ENCODE data around the gene OSBPL9.
"Not testable (repeated sequence)": the region's sequence is repeated elsewhere in the genome, so short reads cannot be mapped to it uniquely, and the experiment has no call there.

OSBPL9 gene

GRCh38 chr1:51799372-51799771, 182.5 kb downstream of the OSBPL9 start:
- H3K9ac ChIP-seq (ENCODE audit: low read length): no peak overlapping the region
- H3K79me2 ChIP-seq (ENCODE audit: insufficient read depth, low read length): no peaks in the 10 kb centered on the region
- H3K4me2 ChIP-seq (ENCODE audit: low read length): no peak overlapping the region
- no peaks in the 10 kb centered on the region for H3K27me3 ChIP-seq (ENCODE audit: insufficient read depth, low read length)
- peaks cover 85% of the 10 kb centered on the region for H3K36me3 ChIP-seq (ENCODE audit: insufficient read depth, low read length)
- H3K4me1 ChIP-seq (ENCODE audit: insufficient read depth, low read length, severe bottlenecking): no peaks in the 10 kb centered on the region
- no peaks in the 10 kb centered on the region for H3K9me3 ChIP-seq (ENCODE audit: low read length)
- H3K27ac ChIP-seq (ENCODE audit: low read depth, low read length, poor library complexity, severe bottlenecking): no peak overlapping the region
- H4K20me1 ChIP-seq (ENCODE audit: insufficient read depth, low read length): no peaks in the 10 kb centered on the region
- no peak overlapping the region for H3K4me3 ChIP-seq (ENCODE audit: low read depth, low read length, poor library complexity, severe bottlenecking)
- no peaks in the 10 kb centered on the region for H3F3A ChIP-seq (ENCODE audit: insufficient read depth, low read length)
- no peak overlapping the region for H2AFZ ChIP-seq (ENCODE audit: low read length)
- TF ChIP-seq EZH2 (IDR thresholded peaks at IDR 0.05; ENCODE audit: borderline replicate concordance, low read length): no peak
- no peak for TF ChIP-seq CTCF (IDR thresholded peaks at IDR 0.05; ENCODE audit: low read length)
- no peaks in the 10 kb centered on the region for H3K9me2 ChIP-seq (ENCODE audit: low read depth, low read length)

- Histone ChIP-seq H3K79me2 (ENCODE audit: insufficient read depth, low read length) (no peaks in the 10 kb centered on the region), H3K9me2 (ENCODE audit: low read depth, low read length) (no peaks in the 10 kb centered on the region), H3F3A (ENCODE audit: insufficient read depth, low read length) (no peaks in the 10 kb centered on the region), H3K9me3 (ENCODE audit: low read length) (no peaks in the 10 kb centered on the region), H4K20me1 (ENCODE audit: insufficient read depth, low read length) (no peaks in the 10 kb centered on the region), H2AFZ (ENCODE audit: low read length) (no peak overlapping the region), H3K27me3 (ENCODE audit: insufficient read depth, low read length) (no peaks in the 10 kb centered on the region), H3K9ac (ENCODE audit: low read length) (no peak overlapping the region), H3K27ac (ENCODE audit: low read depth, low read length, poor library complexity, severe bottlenecking) (no peak overlapping the region), H3K36me3 (ENCODE audit: insufficient read depth, low read length) (peaks cover 87% of the 10 kb centered on the region; the same call in 1 of the 2 replicates), H3K4me2 (ENCODE audit: low read length) (no peak overlapping the region), H3K4me3 (ENCODE audit: low read depth, low read length, poor library complexity, severe bottlenecking) (no peak overlapping the region), H3K4me1 (ENCODE audit: insufficient read depth, low read length, severe bottlenecking) (peaks cover 9% of the 10 kb centered on the region)
- TF ChIP-seq CTCF (IDR thresholded peaks at IDR 0.05; ENCODE audit: low read length) (no peak), EZH2 (IDR thresholded peaks at IDR 0.05; ENCODE audit: borderline replicate concordance, low read length) (no peak)
Observed at GRCh38 chr1:51814513-51814912, 197.6 kb downstream of the OSBPL9 start.

DNA sequence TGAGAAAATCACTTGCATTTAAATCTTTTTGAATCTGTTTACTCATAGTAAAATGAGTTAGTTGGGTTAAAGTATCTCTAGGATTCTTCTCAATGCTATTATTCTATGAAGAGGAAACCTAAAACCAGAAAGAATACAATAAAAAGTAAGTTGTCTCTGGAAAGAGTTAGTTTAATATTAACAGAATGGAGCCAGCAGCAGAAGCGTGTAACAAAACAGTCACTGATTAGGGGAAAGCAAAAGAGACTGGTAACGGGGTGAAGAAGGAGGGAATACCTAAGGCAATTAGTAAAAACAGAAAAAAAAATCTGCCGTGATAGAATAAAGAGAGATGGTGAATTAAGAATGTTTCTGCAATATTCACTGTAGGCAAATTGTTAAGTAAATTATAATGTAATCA, 201.6 kb downstream of the OSBPL9 start:
- no peaks in the 10 kb centered on the region for H3K27me3 ChIP-seq (ENCODE audit: insufficient read depth, low read length)
- H3K79me2 ChIP-seq (ENCODE audit: insufficient read depth, low read length): no peaks in the 10 kb centered on the region
- no peak overlapping the region for H3K27ac ChIP-seq (ENCODE audit: low read depth, low read length, poor library complexity, severe bottlenecking)
- H2AFZ ChIP-seq (ENCODE audit: low read length): no peak overlapping the region
- H3K9ac ChIP-seq (ENCODE audit: low read length): no peak overlapping the region
- H3K9me2 ChIP-seq (ENCODE audit: low read depth, low read length): no peaks in the 10 kb centered on the region
- no peaks in the 10 kb centered on the region for H3F3A ChIP-seq (ENCODE audit: insufficient read depth, low read length)
- H4K20me1 ChIP-seq (ENCODE audit: insufficient read depth, low read length): no peaks in the 10 kb centered on the region
- no peaks in the 10 kb centered on the region for H3K9me3 ChIP-seq (ENCODE audit: low read length)
- TF ChIP-seq EZH2 (IDR thresholded peaks at IDR 0.05; ENCODE audit: borderline replicate concordance, low read length) (no peak), CTCF (IDR thresholded peaks at IDR 0.05; ENCODE audit: low read length) (no peak)
- no peak overlapping the region for H3K4me3 ChIP-seq (ENCODE audit: low read depth, low read length, poor library complexity, severe bottlenecking)
- H3K36me3 ChIP-seq (ENCODE audit: insufficient read depth, low read length): peaks cover 88% of the 10 kb centered on the region; the same call in 1 of the 2 replicates
- H3K4me2 ChIP-seq (ENCODE audit: low read length): no peak overlapping the region
- peaks cover 9% of the 10 kb centered on the region for H3K4me1 ChIP-seq (ENCODE audit: insufficient read depth, low read length, severe bottlenecking)

DNA sequence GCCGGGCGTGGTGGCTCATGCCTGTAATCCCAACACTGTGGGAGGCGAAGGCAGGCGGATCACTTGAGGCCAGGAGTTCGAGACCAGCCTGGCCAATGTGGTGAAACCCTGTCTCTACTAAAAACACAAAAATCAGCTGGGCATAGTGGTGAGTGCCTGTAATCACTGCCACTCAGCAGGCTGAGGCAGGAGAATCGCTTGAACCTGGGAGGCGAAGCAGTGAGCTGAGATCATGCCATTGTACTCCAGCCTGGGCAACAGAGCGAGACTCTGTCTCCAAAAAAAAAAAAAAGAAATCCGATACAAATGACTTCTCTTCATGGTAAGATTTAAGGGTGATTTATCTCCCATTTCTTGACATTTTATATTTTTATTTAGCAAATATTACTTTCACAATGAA, 202.1 kb downstream of the OSBPL9 start:
- not testable (repeated sequence) for H3K9me3 ChIP-seq (ENCODE audit: low read length); H3K4me3 ChIP-seq (ENCODE audit: low read depth, low read length, poor library complexity, severe bottlenecking); H3F3A ChIP-seq (ENCODE audit: insufficient read depth, low read length); H3K4me1 ChIP-seq (ENCODE audit: insufficient read depth, low read length, severe bottlenecking); H3K27me3 ChIP-seq (ENCODE audit: insufficient read depth, low read length); H3K9me2 ChIP-seq (ENCODE audit: low read depth, low read length); H2AFZ ChIP-seq (ENCODE audit: low read length); H4K20me1 ChIP-seq (ENCODE audit: insufficient read depth, low read length); H3K27ac ChIP-seq (ENCODE audit: low read depth, low read length, poor library complexity, severe bottlenecking); H3K9ac ChIP-seq (ENCODE audit: low read length); H3K4me2 ChIP-seq (ENCODE audit: low read length); H3K79me2 ChIP-seq (ENCODE audit: insufficient read depth, low read length)
- peaks cover 86% of the 10 kb centered on the region; the same call in 1 of the 2 replicates for H3K36me3 ChIP-seq (ENCODE audit: insufficient read depth, low read length)

All from OCI-LY1 (cell line).